Pulmonary artery endothelial cell (primary cell): Measurements from ENCODE around the gene SLC22A7. TPM values are rescaled to one million over a fixed set of nuclear protein-coding genes. Genes with fewer than 3 reads are reported as not detected.

ENCODE experiments used
- DNase-seq: peaks from one replicate; pipeline ENCODE4 v3.0.0-alpha.2; 2011; ENCODE audit warnings: low read depth, low spot score
- total RNA-seq: library from RNA; depleted of rRNA; stranded (reverse); fragments of >200 nt; gene quantifications from 2 replicates; pipeline ENCODE4 v1.2.3, GENCODE V29; 2014

SLC22A7 gene
- total RNA-seq, 1 donor from 2014 or later = not detected

GRCh38 chr6:43264599-43265145 lies 33.4 kb upstream of the SLC22A7 start:
- no peak for DNase-seq

- no peak for DNase-seq
Observed at GRCh38 chr6:43265564-43265963, 32.5 kb upstream of the SLC22A7 start.

- no peak for DNase-seq
Observed at GRCh38 chr6:43267619-43268354, 30.3 kb upstream of the SLC22A7 start.

GRCh38 chr6:43268355-43268700 lies 29.7 kb upstream of the SLC22A7 start:
- DNase-seq = no peak

GRCh38 chr6:43268782-43269272 lies 29.2 kb upstream of the SLC22A7 start:
- no peak for DNase-seq

- no peak for DNase-seq
Observed at GRCh38 chr6:43269273-43270007, 28.6 kb upstream of the SLC22A7 start.

- no peak for DNase-seq
Observed at GRCh38 chr6:43271103-43271815, 26.8 kb upstream of the SLC22A7 start.

- no peak for DNase-seq
Observed at GRCh38 chr6:43271944-43272343, 26.1 kb upstream of the SLC22A7 start.

- DNase-seq = no peak
Observed at GRCh38 chr6:43273707-43274106, 24.4 kb upstream of the SLC22A7 start.

GRCh38 chr6:43274127-43274915 lies 23.7 kb upstream of the SLC22A7 start:
- DNase-seq = no peak

GRCh38 chr6:43274916-43275597 lies 23.0 kb upstream of the SLC22A7 start:
- no peak for DNase-seq

GRCh38 chr6:43275801-43276576 lies 22.1 kb upstream of the SLC22A7 start:
- no peak for DNase-seq

GRCh38 chr6:43276577-43277305 lies 21.3 kb upstream of the SLC22A7 start:
- no peak for DNase-seq

GRCh38 chr6:43277306-43277642 lies 20.8 kb upstream of the SLC22A7 start:
- DNase-seq = no peak

- no peak for DNase-seq
Observed at GRCh38 chr6:43277643-43278523, 20.2 kb upstream of the SLC22A7 start.

- no peak for DNase-seq
Observed at GRCh38 chr6:43278524-43279078, 19.5 kb upstream of the SLC22A7 start.

- no peak for DNase-seq
Observed at GRCh38 chr6:43280234-43280633, 17.8 kb upstream of the SLC22A7 start.

- no peak for DNase-seq
Observed at GRCh38 chr6:43282060-43282459, 16.0 kb upstream of the SLC22A7 start.
